H1 (cell line): ENCODE data around the gene CASD1. TPM values are rescaled to one million over a fixed set of nuclear protein-coding genes. Genes with fewer than 3 reads are reported as not detected.

Experiments used
- CTCF ChIA-PET: fragments of 300-600 bp; sonication (Branson Sonifier 250); formaldehyde crosslinking; loops from one replicate; lab custom pipeline; 2021; ENCODE audit not compliant: partially characterized antibody; lab: Charles Lee
- POLR2A ChIA-PET: fragments of 300-600 bp; sonication (Branson Sonifier 250); formaldehyde crosslinking; loops from one replicate; lab custom pipeline; 2021; ENCODE audit warnings: inconsistent platforms; ENCODE audit not compliant: partially characterized antibody; lab: Charles Lee
- DNase-seq, 2 experiments: peaks; one replicate each; pipeline versions ENCODE4 v3.0.0 to v3.0.0-alpha.2; 2010 to 2022; ENCODE audit warnings: low spot score in 2 of 2, low read depth in 1 of 2, mixed read lengths in 1 of 2
- FAIRE-seq: peaks from 2 replicates; lab custom pipeline; 2011; peaks lifted over from hg19 to GRCh38; lab: Jason Lieb, UNC
- H2AFZ ChIP-seq: 2 replicates; pipeline ENCODE4 v1.8.1; 2012; ENCODE audit warnings: low read length, inconsistent platforms
- H2AK5ac ChIP-seq: 2 replicates; pipeline ENCODE4 v1.6.1; 2013; ENCODE audit warnings: low read depth, low read length
- H2BK120ac ChIP-seq: replicated peaks from 2 replicates; pipeline ENCODE3; 2013; ENCODE audit warnings: low read depth, low read length, inconsistent platforms
- H2BK12ac ChIP-seq: 2 replicates; pipeline ENCODE4 v1.6.1; 2013; ENCODE audit warnings: low read depth, low read length
- H2BK15ac ChIP-seq: 2 replicates; pipeline ENCODE4 v1.6.1; 2013; ENCODE audit warnings: low read length
- H2BK20ac ChIP-seq: 2 replicates; pipeline ENCODE4 v1.6.1; 2013; ENCODE audit warnings: low read length
- H2BK5ac ChIP-seq: 2 replicates; pipeline ENCODE4 v1.6.1; 2013; ENCODE audit warnings: low read depth, low read length
- H3K14ac ChIP-seq: 2 replicates; pipeline ENCODE4 v1.6.1; 2013; ENCODE audit warnings: inconsistent platforms; ENCODE audit not compliant: insufficient read length
- H3K18ac ChIP-seq: 2 replicates; pipeline ENCODE4 v1.6.1; 2013; ENCODE audit warnings: low read length; ENCODE audit errors: extremely low read depth
- H3K23ac ChIP-seq: 2 replicates; pipeline ENCODE4 v1.6.1; 2013; ENCODE audit warnings: inconsistent platforms; ENCODE audit not compliant: insufficient read length
- H3K23me2 ChIP-seq: 2 replicates; pipeline ENCODE4 v1.6.1; 2013; ENCODE audit warnings: low read depth, low read length
- H3K27ac ChIP-seq: 2 replicates; pipeline ENCODE4 v1.6.1; 2011; ENCODE audit warnings: low read depth, low read length, inconsistent platforms
- H3K27me3 ChIP-seq, 4 experiments: replicated peaks in 1 of 4; 1 replicate in 1 of 4; 2 replicates in 3 of 4; pipeline versions ENCODE4 v1.6.1 to v1.8.1; 2011 to 2013; ENCODE audit warnings: low read length in 3 of 4, mild to moderate bottlenecking in 3 of 4, inconsistent platforms in 2 of 4, mixed read lengths in 2 of 4, moderate library complexity in 1 of 4; ENCODE audit not compliant: control insufficient read depth in 3 of 4, insufficient read depth in 3 of 4; ENCODE audit errors: extremely low read depth in 1 of 4
- H3K36me3 ChIP-seq, 4 experiments: 2 replicates each; pipeline versions ENCODE4 v1.6.1 to v1.8.1; 2011 to 2013; ENCODE audit warnings: mild to moderate bottlenecking in 4 of 4, low read length in 3 of 4, moderate library complexity in 2 of 4, control low read depth in 1 of 4, inconsistent platforms in 1 of 4; ENCODE audit not compliant: insufficient read depth in 4 of 4, control insufficient read depth in 2 of 4
- H3K4ac ChIP-seq: replicated peaks from 2 replicates; pipeline ENCODE3; 2013; ENCODE audit warnings: low read length, low read depth, mixed read lengths, inconsistent platforms; ENCODE audit not compliant: insufficient read length
- H3K4me1 ChIP-seq, 4 experiments: replicated peaks in 1 of 4; 1 replicate in 1 of 4; 2 replicates in 3 of 4; pipeline versions ENCODE4 v1.6.1 to v1.8.1; 2011 to 2013; ENCODE audit warnings: low read length in 3 of 4, inconsistent platforms in 2 of 4, mixed read lengths in 1 of 4; ENCODE audit not compliant: insufficient read depth in 4 of 4, control insufficient read depth in 3 of 4
- H3K4me2 ChIP-seq, 2 experiments: 2 replicates each; pipeline versions ENCODE4 v1.6.1 to v1.8.1; 2011 to 2013; ENCODE audit warnings: low read depth in 2 of 2, low read length in 2 of 2, control low read depth in 1 of 2, inconsistent platforms in 1 of 2, mild to moderate bottlenecking in 1 of 2; ENCODE audit not compliant: insufficient read depth in 1 of 2
- H3K4me3 ChIP-seq, 4 experiments: fragments of 200-600, 300-600 bp in 1 of 4; sonication (generic), shearing (Covaris generic), sonication (Bioruptor Twin) in 1 of 4; 2 replicates each; pipeline versions ENCODE4 v1.5.1 to v1.8.1; 2011 to 2016; ENCODE audit warnings: low read length in 4 of 4, low read depth in 3 of 4, control low read depth in 2 of 4, inconsistent platforms in 2 of 4, mild to moderate bottlenecking in 2 of 4, mixed read lengths in 1 of 4, moderate library complexity in 1 of 4; ENCODE audit not compliant: insufficient read depth in 2 of 4; ENCODE audit errors: extremely low read depth in 1 of 4
- H3K56ac ChIP-seq: replicated peaks from 2 replicates; pipeline ENCODE3; 2013; ENCODE audit warnings: low read depth, mild to moderate bottlenecking, mixed read lengths, low read length, inconsistent platforms; ENCODE audit not compliant: insufficient read length
- H3K79me1 ChIP-seq: 2 replicates; pipeline ENCODE4 v1.6.1; 2013; ENCODE audit warnings: low read depth, low read length, control low read depth
- H3K79me2 ChIP-seq, 2 experiments: 2 replicates each; pipeline versions ENCODE4 v1.6.1 to v1.8.1; 2012 to 2013; ENCODE audit warnings: low read length in 2 of 2, mild to moderate bottlenecking in 2 of 2, inconsistent platforms in 1 of 2; ENCODE audit not compliant: insufficient read depth in 2 of 2, control insufficient read depth in 1 of 2
- H3K9ac ChIP-seq, 4 experiments: replicated peaks in 1 of 4; 1 replicate in 1 of 4; 2 replicates in 3 of 4; pipeline versions ENCODE4 v1.6.1 to v1.8.1; 2011 to 2013; ENCODE audit warnings: low read depth in 3 of 4, low read length in 3 of 4, control low read depth in 2 of 4, mild to moderate bottlenecking in 2 of 4, moderate library complexity in 2 of 4, inconsistent platforms in 1 of 4; ENCODE audit errors: extremely low read depth in 1 of 4
- H3K9me3 ChIP-seq, 2 experiments: 2 replicates each; pipeline versions ENCODE4 v1.6.1 to v1.8.1; 2012 to 2013; ENCODE audit warnings: mild to moderate bottlenecking in 2 of 2, moderate library complexity in 2 of 2, control low read depth in 1 of 2, inconsistent platforms in 1 of 2, low read depth in 1 of 2, low read length in 1 of 2, mixed read lengths in 1 of 2; ENCODE audit not compliant: insufficient read depth in 2 of 2
- H4K20me1 ChIP-seq, 2 experiments: replicated peaks in 1 of 2; 2 replicates each; pipeline versions ENCODE3 to v1.8.1; 2011 to 2013; ENCODE audit warnings: inconsistent platforms in 2 of 2, low read length in 2 of 2, mild to moderate bottlenecking in 1 of 2; ENCODE audit not compliant: insufficient read depth in 2 of 2, control insufficient read depth in 1 of 2
- H4K5ac ChIP-seq: 2 replicates; pipeline ENCODE4 v1.6.1; 2013; ENCODE audit warnings: low read length, low read depth, mixed read lengths, inconsistent platforms; ENCODE audit not compliant: insufficient read length
- H4K8ac ChIP-seq: 2 replicates; pipeline ENCODE4 v1.8.0; 2013; ENCODE audit warnings: mild to moderate bottlenecking, moderate library complexity, low read length, inconsistent platforms; ENCODE audit not compliant: insufficient read depth; ENCODE audit errors: extremely low read depth
- H4K91ac ChIP-seq: replicated peaks from 2 replicates; pipeline ENCODE3; 2013; ENCODE audit warnings: low read length, mixed read lengths, inconsistent platforms; ENCODE audit not compliant: insufficient read length
- BRCA1 ChIP-seq: IDR thresholded peaks from 2 replicates; pipeline ENCODE4 v1.6.1; 2012; ENCODE audit warnings: low read depth, low read length, improper control_type of control experiment
- CREB1 ChIP-seq: IDR thresholded peaks from 2 replicates; pipeline ENCODE4 v1.6.1; 2012; ENCODE audit warnings: inconsistent platforms
- E2F6 ChIP-seq: IDR thresholded peaks from 2 replicates; pipeline ENCODE4 v1.6.1; 2012; ENCODE audit warnings: inconsistent platforms
- PHF8 ChIP-seq: fragments of 200-600 bp; sonication (generic); conservative IDR thresholded peaks from 2 replicates; pipeline ENCODE4 v1.7.1; 2012; ENCODE audit warnings: low read depth, mild to moderate bottlenecking, inconsistent platforms, low read length, moderate library complexity
- SP4 ChIP-seq: IDR thresholded peaks from 2 replicates; pipeline ENCODE4 v1.6.1; 2012; ENCODE audit warnings: low read length, inconsistent platforms
- WGBS, 2 experiments: shearing (Covaris generic) in 1 of 2; methylation state at CpG; one replicate each; pipeline versions ENCODE4 v1.1.6 to v1.1.7; 2013 to 2015; ENCODE audit warnings: low lambda C conversion rate in 2 of 2, mixed read lengths in 2 of 2, inconsistent platforms in 1 of 2, low coverage in 1 of 2, missing lambda C conversion rate in 1 of 2; ENCODE audit not compliant: insufficient replicate concordance in 2 of 2, insufficient coverage in 1 of 2, insufficient read length in 1 of 2; ENCODE audit errors: extremely low coverage in 1 of 2, missing lambda C conversion rate in 1 of 2; 5-methylcytosine and 5-hydroxymethylcytosine counted together
- polyA plus RNA-seq, 7 experiments: library from polyadenylated mRNA; depleted of rRNA in 3 of 7; stranded (reverse) in 5 of 7; unstranded in 2 of 7; fragments of >200 nt in 5 of 7; fragments of 200-250 nt in 2 of 7; gene quantifications; 1 replicate in 5 of 7; 2 replicates in 1 of 7; 4 replicates in 1 of 7; pipeline versions ENCODE4 v1.2.1 to v1.2.3, GENCODE V29; 2011 to 2013; ENCODE audit warnings: missing spikeins in 2 of 7, mixed read lengths in 2 of 7
- total RNA-seq: library from RNA; stranded (reverse); fragmentation: NEBNext Ultra II Directional; extraction: Animal tissue kit (Norgen Biotek cat#: 25700); gene quantifications from 2 replicates; pipeline ENCODE4 v1.2.1, GENCODE V29; 2021

Gene CASD1
- total and polyA plus RNA-seq, 2 of the 8 experiments (the other 6 are each of a cell fraction or from before 2014, with no cell fraction given): 14.2 to 18.8 TPM

- POLR2A ChIA-PET: no interaction called here
- H3K27ac ChIP-seq: no peak overlapping the region
- H3K18ac ChIP-seq: no peak overlapping the region
Observed at GRCh38 chr7:94577357-94577756, 67.7 kb downstream of the CASD1 start.

More at GRCh38 chr7:94577357-94577756, 67.7 kb downstream of the CASD1 start:
- Histone ChIP-seq H3K4ac (no peak overlapping the region), H3K27me3 (no peaks in the 10 kb centered on the region), H3K36me3 (no peaks in the 10 kb centered on the region), H4K20me1 (no peaks in the 10 kb centered on the region), H3K79me2 (no peaks in the 10 kb centered on the region), H4K91ac (no peak overlapping the region), H3K56ac (no peak overlapping the region), H2AK5ac (no peak overlapping the region), H3K9me3 (peaks cover 6% of the 10 kb centered on the region in 2 experiments; a peak in 1 of 4 replicates), H3K23me2 (no peaks in the 10 kb centered on the region), H4K5ac (no peak overlapping the region), H2BK12ac (no peak overlapping the region), H2BK20ac (no peak overlapping the region), H3K14ac (no peak overlapping the region), H3K4me1 (no peaks in the 10 kb centered on the region; a peak in 1 of 7 replicates), H4K8ac (no peak overlapping the region), H3K4me3 (no peak overlapping the region), H2BK120ac (no peak overlapping the region), H3K9ac (no peak overlapping the region), H3K79me1 (no peaks in the 10 kb centered on the region), H2AFZ (no peak overlapping the region), H2BK5ac (no peak overlapping the region), H3K23ac (no peak overlapping the region), H3K4me2 (no peak overlapping the region), H2BK15ac (no peak overlapping the region)
- FAIRE-seq: no peak
- no peak for TF ChIP-seq SP4
- no peak for TF ChIP-seq E2F6
- no peak for TF ChIP-seq CREB1
- TF ChIP-seq BRCA1: no peak
- no peak for TF ChIP-seq PHF8
- DNase-seq: no peak
- WGBS, 2 experiments: 92% methylated on average over 1 of the region's 1 CpG; no CpG with 5 or more reads in 1 of the 2 experiments
- CTCF ChIA-PET: interaction anchor here (0.9 kb wide), 1 partner anchor 127 kb away, joined by 3 read pairs; no protein-coding TSS in a partner anchor
